Measurements from ENCODE around the gene DTNA. TPM values are rescaled to one million over a fixed set of nuclear protein-coding genes. Genes with fewer than 3 reads are reported as not detected.

DTNA gene
- total RNA-seq, 1 experiment from 2014 or later, result 10.4 TPM

DNA sequence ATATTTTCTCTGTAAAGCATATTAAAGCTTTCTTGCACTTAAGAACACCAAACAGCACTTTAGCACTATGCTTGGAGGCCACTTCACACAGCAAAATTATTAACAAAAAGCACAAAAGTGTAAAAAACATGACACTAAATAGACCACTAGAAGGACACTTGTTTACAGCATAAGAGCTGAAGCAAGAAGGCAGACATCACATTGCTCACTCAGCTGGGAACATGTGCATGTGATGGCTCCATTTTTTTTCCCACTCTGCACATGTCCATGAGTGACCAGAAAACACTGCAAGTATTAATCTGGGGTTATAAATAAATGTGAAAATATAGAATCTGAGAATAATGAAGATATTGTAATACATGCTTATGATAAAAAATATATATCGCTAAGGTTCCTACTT, 228.0 kb downstream of the DTNA start:
- no peaks in the 10 kb centered on the region for H3K27me3 ChIP-seq (replicated peaks; ENCODE audit: control insufficient read depth, insufficient read depth, low read length)
- DNase-seq, result no peak
- H3K4me3 ChIP-seq (ENCODE audit: low read depth, low read length), result no peak overlapping the region
- intact Hi-C loops (cut with micrococcal nuclease; ENCODE audit: unreplicated experiment), result no loop called here
- ChIA-PET CTCF (no interaction called here), POLR2A (no interaction called here)
- TF ChIP-seq, protein P1, sequence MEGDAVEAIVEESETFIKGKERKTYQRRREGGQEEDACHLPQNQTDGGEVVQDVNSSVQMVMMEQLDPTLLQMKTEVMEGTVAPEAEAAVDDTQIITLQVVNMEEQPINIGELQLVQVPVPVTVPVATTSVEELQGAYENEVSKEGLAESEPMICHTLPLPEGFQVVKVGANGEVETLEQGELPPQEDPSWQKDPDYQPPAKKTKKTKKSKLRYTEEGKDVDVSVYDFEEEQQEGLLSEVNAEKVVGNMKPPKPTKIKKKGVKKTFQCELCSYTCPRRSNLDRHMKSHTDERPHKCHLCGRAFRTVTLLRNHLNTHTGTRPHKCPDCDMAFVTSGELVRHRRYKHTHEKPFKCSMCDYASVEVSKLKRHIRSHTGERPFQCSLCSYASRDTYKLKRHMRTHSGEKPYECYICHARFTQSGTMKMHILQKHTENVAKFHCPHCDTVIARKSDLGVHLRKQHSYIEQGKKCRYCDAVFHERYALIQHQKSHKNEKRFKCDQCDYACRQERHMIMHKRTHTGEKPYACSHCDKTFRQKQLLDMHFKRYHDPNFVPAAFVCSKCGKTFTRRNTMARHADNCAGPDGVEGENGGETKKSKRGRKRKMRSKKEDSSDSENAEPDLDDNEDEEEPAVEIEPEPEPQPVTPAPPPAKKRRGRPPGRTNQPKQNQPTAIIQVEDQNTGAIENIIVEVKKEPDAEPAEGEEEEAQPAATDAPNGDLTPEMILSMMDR (IDR thresholded peaks at IDR 0.05; ENCODE audit: insufficient read depth in 1 of 2, low read depth in 1 of 2, low read length in 1 of 2, severe bottlenecking in 1 of 2, unreplicated experiment in 1 of 2), result no peak
- Mint-ChIP-seq H3K4me3 (ENCODE audit: unreplicated experiment) (no peak overlapping the region), H3K27me3 (ENCODE audit: insufficient read depth, unreplicated experiment) (no peaks in the 10 kb centered on the region), H3K27ac (ENCODE audit: unreplicated experiment) (no peak overlapping the region), H3K9me3 (ENCODE audit: unreplicated experiment) (no peaks in the 10 kb centered on the region), H3K4me1 (ENCODE audit: low read depth, unreplicated experiment) (peaks cover 10% of the 10 kb centered on the region), H3K36me3 (ENCODE audit: insufficient read depth, unreplicated experiment) (no peaks in the 10 kb centered on the region)
- no peaks in the 10 kb centered on the region for H3K36me3 ChIP-seq (ENCODE audit: control insufficient read depth, insufficient read depth, low read length)
- H3K4me1 ChIP-seq, result no peaks in the 10 kb centered on the region
- no TSS peak for BruUV-seq (replicated peaks)
- no peaks in the 10 kb centered on the region for H3K9me3 ChIP-seq
